Suppressor macrophage treated with lipopolysaccharide for 1 hour (primary cell): ENCODE measurements around the gene GALNT2.

ENCODE experiments used
- DNase-seq, 3 donors: peaks; one replicate each; pipeline ENCODE4 v3.0.0-alpha.2; 2020 to 2022

GALNT2 gene

DNA sequence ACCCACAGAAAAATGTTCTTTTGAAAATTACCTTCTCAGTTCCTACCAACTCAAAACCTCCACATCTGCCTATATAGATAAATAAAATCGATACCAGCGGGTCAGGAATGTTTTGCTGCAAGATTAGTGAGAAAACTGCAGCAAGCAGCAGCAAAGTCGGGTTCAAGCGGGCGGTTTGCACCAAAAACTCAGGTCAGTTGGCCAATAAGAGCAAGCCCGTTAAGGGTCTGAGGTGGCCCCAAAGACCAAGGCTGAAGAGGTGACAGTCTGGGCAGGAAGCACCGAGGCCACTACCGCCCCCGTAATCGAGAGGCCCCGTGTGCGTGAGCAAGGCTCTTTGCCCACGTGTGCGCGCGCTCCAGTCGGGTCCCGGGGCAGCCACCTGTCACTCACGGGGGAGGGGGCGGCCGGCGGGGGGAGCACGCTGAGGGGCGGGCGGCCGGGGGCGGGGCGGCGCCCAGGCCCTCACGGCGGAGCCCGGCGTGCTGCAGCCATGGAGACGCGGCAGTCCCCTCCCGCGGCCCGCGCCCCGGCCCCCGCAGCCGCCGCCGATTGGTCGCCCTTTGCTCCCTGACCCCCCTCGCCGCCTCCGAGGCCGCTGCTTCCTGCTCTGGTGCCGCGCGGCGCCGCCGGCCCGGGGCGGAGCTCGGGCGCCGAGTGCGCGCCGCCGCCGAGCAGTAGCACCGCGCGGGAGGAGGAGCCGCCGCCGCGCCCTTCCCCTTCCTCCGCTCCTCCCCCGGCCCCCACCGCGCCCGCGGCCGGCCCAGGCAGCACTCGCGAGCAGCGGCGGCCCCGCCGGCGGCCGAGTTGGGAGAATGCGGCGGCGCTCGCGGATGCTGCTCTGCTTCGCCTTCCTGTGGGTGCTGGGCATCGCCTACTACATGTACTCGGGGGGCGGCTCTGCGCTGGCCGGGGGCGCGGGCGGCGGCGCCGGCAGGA lies at the start of gene GALNT2:
Gene GALNT2, plus strand, starts transcription at position 773 of the 939 bp plus-strand sequence. Its CDS starts 43 bp downstream, at position 816.
- DNase-seq = peak; percentile 96 to 99 (median 98)

DNA sequence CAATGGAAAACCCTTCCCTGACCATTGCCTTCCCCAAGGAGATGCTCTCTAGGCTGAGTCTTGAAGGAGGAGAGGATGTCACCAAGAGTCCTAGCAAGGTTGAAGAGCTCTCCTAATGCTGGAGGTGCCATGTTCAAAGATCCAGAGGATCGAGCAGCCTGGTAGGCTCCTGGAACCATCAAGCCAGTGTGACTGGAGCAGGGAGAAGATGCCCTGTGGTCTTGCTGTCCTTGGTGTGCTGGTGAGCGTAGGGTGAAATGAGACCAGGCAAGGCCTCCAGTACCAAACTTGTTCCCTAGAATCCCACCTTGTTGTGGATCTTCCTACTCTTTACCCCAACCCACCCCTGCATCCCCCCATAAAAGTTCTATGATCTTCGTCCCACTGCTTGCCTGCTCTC lies 46.6 kb upstream of the GALNT2 start:
- no peak for DNase-seq

DNA sequence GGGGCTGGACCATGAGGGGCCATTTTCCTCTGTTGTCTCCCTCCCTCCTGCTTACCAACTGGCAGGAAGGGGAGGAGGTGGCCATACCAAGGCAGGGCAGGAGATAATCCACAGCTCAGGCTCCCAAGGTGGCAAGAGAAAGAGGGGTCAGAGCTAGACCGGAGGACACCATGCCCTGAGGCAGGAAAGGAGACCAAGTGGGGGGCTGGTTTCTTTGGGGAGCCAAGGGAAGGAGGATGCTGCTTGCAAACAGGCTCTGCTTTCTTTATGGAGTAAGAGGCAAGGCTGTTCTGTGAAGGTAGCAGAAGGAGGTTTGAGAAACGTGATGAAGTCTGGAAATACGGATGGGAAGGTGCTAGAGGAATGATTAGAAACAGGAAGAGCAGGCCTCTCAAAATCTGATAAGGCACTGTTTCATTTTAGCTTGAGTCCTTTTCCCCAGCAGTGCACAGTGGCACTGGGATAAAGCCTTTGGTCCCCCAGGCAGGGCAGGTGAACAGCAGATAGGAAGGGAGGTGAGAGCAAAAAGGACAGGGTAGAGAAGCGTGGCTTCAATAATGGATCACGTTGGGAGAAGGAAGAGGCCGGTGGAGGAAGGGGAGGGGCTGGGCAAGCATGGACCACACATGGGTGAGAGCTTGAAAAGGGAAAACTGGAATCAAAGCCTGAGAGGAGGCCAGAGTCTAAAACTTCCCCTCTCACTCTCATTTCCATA lies 44.2 kb upstream of the GALNT2 start:
- no peak for DNase-seq

DNA sequence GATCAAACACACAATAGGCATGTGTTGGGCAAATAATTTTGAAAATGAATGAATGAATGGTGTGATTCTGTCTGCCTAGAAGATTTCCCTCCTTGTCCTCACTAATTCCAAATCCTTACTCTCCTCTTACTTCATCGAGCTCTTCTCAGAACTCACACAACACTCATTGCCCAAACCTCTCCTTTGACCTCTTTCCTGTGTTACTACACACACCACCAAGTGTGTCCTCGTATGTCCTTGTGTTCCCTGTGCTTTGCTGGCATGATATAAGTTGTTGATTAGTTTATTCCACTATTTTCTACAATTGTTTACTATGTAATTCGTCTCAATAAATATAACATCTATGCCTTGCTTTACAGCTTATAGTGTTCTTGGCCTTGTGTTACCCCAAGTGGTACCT lies 41.4 kb upstream of the GALNT2 start:
- DNase-seq = no peak

DNA sequence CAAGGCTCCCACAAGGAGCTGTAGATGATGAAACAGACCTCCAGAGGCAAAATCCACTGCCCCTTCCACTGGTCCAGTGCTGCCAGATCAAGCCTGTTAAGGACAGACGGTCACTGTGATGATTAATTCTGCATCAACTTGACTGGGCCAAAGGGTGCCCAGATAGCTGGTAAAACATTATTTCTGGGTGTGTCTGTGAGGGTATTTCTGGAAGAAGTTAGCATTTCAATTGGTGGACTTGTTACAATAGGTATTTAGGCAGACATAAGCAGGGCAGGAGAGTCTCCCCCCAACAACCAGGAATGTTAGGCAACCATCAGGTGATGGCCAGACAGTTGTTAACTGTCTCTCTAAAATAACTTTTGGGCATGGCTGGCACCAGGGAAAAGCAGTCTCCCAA lies 40.9 kb upstream of the GALNT2 start:
- no peak for DNase-seq

DNA sequence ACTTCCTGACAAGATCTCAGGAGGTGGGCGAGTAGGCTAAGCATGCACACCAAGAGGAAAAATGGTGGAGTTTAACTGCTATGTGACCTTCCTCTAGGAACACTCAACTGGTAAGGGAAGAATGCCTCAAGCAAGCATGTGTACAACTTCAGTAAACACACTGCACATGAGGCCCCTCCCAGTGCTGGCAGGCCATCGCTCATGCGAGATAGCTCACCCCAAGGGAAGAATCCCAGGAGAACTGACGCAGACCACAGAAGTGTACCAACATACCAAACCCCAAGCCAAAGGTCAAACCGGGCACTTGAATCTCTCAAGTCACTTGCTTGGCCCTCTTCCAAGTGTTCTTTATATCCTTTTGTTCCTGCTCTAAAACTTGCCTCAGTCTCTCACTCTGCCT lies 40.5 kb upstream of the GALNT2 start:
- no peak for DNase-seq

DNA sequence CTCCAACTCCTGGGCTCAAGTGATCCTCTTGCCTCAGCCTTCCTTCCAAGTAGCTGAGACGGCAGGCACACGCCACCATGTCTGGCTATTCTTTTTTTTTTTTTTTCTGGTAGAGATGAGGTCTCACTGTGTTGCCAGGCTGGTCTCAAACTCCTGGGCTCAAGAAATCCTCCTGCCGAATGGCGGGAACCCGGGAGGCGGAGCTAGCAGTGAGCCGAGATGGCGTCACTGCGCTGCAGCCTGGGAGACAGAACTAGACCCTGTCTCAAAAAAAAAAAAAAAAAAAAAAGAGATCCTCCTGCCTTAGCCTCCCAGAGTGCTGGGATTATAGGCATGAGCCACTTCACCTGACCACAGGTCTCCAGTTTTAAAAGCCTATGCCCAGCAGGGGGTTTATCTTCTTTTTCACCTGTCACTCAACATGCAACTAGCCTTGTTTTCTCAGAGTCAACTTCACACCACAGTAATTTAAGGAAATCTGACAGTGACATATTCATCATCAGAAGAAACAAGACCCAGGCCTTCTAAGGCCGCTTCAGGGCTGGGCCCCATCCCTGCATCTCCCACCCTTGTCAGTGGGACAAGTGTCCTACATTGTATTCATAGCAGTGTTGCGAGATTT lies 38.3 kb upstream of the GALNT2 start:
- DNase-seq = no peak

DNA sequence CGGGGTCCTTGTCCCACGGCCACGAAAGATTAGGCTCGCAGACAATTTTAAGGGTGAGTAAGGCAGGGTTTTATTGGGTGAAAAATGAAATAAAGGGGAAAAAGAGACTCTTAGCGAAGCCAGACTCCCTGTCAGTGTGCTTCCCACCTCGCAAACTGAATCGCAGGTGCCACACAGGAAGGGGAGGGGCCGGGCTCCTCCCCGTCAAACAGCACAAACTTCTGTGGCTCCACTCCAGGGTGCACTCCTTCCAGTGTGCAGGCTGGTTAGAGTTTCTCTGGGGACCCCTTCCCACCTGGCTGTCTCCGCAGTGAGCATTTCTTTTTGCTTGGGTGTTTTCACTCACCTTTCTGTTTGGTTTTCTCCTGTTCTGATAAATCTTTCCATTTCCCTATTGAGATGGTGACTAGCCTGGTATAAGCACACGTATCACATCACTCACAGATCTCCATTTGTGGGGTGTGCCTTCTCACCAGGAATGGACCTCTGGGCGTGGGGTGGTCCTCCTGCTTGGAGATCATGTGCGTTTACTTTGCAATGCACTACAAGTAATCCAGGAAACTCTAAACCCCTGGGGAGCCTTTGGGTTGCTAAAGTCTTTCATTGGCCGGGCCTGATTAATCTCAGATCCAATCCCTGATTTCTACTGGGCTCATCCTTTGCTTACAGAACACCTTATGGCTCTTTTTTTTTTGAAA lies 37.6 kb upstream of the GALNT2 start:
- no peak for DNase-seq

DNA sequence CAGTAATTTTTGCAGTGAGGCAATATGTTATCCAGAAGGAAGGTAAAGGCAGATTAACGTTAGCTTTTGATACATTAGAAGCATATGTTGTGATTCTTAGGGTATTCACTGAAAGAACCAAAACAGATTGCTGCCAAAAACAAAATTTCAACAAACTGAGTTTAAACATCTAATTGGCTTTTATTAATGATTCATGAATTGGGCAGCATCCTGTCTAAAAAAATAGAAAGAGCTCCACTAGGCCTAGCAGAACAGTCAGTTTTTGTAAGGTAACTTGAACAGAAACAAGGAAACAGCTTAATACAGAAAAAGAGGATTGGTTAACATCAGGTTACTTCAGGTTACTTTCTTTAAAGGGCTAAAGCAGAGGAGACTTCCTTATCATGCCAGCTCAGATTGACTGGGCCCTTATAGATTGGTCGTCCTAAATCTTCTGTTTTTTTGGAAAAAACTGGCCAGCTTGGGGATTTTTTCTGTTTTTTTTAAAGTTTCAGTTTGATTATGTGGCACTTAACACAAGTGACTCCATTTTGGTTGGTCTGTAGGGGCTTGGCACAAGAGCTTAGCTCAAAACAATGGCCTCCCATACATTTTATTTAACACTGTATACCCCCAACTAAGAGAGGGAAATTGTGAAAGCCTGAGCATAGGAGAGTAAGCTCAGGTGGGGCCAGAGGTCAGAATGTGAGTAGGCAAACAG lies 36.8 kb upstream of the GALNT2 start:
- peak in 2 of 3 donors; percentile 17 to 23 for DNase-seq

DNA sequence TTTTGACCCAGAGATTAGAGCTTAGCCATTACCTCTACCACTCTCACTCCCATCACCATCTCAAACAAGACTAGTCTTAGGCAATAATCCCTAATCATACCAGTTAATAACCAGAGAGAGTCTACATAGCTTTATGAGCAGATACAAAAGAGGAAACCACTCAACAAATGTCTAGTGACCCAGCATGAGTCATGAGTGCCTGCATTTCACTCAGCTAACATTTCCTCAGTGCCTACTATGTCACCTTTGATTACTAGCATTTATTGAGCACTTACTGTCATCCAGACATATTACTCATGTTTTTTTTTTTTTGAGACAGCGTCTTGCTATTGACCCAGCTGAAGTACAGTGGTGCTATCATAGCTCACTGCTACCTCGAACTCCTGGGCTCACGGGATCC lies 35.9 kb upstream of the GALNT2 start:
- DNase-seq = peak; percentile 78 to 95 (median 92)

DNA sequence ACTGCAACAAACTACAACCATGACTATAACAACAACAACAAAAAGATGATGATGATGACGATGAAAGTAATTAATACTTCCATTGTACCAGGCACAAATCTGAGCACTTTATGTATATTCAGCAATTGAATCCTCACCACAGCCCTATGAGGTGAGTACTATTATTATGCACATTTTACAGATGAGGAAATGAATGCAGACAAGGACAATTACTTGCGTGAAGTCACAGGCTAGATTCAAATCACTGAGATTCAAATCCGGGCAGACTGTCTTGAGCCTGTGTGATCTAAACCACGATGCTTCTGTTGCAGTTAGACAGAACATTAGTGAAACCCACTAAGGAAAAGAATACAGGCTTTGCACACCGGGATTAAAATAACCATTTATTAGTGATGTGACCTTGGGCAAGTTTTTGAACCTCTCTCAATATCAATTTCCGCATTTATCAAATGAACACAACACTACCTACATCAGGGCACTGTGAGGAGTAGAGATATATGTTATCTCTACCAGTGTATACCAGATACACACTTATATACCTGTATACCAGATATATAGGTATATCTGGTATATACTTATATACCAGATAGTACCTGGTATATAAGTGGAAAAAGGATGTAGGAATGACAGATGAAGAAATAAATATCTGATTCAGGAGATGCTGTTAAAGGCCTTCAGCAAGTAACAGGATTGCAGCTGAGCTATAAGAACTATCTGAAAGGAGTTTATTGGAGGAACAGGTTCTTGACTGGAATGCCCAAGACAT lies 34.3 kb upstream of the GALNT2 start:
- DNase-seq = no peak

DNA sequence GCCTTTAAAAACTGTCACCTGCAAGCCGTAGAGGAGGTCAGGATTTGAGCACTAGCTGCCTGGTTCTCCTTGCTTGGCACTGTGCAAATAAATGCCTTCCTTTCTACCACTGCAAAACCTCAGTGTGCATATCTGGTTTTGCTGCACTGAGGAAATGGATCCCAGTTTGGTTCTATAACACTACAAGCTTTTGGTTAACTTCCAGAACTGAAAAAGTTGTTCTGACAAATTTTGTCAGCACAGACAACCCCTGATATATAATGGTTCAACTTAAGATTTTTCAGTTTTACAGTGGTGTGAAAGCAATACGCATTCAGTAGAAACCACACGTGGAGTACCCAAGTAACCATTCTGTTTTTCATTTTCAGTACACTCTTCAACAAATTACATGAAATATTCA lies 29.8 kb upstream of the GALNT2 start:
- no peak for DNase-seq

DNA sequence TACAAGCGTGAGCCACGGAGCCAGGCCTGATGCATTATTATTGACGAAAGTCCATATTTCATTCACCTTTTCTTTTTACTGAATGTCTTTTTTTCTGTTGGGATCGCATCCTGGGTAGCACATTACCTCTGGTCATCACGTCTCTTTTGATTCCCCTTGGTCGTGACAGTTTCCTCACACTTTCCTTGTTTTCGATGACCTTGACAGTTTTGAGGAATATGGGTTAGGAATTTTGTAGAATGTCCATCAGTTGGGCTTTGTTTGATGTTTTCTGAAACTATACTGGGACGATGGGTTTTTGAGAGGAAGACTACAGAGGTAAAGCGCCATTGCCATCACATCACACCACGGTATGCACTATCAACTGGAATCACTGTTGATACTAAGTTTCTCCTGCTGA lies 26.6 kb upstream of the GALNT2 start:
- no peak for DNase-seq

DNA sequence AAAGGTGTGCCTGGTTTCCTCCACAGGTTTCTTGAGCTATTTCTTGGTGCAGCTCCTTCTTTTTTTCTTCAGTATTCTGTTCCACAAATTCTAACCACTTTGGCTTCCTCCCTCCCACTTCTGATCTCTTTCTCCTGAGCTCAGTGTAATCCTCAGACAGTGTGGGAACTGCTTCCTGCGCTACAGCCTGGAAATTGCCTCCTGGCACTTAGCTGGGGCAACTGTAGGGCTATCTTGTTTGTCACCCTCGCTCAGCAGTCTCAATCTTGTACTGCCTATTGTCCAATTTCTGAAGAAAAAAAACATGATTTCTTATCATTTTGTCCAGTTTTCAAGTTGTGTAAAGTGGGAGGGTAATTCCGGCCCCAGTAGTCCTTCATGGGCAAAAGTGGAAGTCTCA lies 24.0 kb upstream of the GALNT2 start:
- DNase-seq = peak; percentile 13 to 47 (median 21)

DNA sequence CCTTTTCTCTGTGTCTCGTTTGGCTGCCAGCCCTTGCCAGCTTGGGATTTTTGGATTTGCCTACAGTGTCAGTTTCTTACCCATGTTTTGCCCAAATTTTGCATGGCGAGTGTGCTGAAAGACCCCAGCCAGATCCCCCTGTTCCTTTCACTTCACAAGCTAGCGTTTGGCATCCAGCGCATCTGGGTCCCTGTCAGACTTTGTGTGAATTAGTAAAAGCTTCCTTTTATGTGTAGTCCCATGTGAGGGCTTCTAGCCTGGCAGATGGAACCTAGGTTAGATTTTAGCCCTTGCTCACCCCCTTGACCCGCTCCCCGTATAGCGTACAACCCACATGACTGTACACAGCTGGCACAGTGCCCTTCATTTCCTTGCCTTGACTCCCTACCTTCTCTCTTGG lies 22.3 kb upstream of the GALNT2 start:
- DNase-seq = no peak

DNA sequence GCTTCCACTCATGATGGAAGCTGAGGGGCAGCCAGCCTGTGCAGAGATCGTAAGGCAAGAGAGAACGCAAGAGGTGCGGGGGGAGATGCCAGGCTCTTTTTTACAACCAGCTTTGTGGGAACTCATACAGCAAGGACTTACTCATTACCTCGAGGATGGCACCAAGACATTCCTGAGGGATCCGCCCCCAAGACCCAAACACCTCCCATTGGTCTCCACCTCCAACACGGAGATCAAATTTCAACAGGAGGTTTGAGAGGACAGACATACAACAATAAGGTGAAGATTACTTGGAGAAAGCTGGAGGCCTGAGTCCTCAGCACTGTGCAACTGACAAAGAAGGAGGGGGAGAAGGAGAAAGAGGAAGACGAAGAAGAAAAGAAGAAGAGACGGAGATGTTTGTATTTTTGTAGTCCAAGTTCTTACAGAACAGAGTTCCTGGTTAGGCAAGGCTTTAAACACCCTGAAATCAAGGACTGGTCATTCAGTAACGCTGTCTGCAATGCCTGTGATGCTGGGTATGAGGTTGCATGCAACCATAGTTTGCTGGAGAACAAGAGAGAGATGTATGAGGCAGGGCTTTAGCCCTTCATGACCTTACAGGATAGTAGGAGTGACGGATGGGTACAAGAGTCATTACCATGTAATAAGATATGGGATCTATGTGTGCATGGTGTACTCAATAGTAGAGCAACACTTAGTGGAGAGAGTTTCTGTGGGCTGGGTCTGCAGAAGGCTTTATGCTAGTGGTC lies 19.7 kb upstream of the GALNT2 start:
- DNase-seq = no peak

DNA sequence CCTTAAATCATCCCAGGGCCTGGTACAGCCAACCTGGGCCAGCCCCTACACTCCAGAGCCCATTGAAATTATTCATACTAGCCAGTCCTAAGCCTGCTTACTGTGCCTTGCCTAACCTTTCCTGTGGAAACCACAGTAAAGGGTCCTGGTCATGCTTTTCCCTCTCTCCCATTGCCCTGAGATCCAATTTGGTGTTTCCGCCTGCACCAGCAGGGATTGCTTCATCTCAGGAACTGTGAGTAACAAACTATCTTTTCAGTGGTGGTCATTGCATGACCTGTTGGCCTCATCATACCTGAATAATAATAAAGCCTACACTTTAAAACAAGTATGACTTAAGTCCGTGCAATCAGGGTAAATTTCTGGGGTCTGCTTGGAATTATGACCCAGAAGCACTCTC lies 18.7 kb upstream of the GALNT2 start:
- DNase-seq = no peak

DNA sequence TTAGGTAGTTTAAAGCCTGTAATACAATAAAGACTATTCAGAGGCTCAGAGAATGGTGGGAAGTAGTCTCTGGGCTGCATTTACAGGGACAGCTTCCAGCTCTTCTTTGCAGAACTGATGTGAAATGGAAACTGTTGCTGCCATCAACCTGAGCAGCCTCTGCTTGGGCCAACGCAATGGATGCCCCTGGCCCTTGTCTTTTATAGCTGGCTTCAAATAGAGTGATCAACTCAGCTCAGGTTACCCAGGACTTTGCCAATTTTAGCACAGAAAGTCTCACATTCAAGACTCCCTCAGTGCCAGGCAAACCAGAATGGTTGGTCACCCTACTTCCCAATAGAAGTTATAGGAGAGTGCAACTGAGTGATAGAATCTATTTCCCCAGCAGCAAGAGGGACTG lies 18.1 kb upstream of the GALNT2 start:
- DNase-seq = no peak

DNA sequence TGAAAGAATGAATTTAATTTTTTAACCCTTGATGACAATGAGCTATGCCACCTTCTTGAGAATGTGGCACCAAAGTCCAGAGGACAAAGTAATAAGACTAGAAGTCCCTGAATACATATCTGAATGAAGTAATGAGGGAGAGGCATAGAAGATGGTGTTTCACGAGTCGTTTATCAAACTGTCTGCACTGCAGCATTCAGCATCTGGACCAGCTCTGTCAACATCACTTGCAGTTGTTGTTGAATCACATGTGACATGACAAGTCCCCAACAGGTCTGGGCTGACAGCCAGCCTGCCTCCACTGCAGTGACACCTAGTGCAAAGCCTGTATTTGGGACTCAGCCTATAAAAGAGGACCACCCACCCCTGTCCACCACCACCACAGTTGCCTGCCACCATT lies 17.3 kb upstream of the GALNT2 start:
- DNase-seq = no peak

DNA sequence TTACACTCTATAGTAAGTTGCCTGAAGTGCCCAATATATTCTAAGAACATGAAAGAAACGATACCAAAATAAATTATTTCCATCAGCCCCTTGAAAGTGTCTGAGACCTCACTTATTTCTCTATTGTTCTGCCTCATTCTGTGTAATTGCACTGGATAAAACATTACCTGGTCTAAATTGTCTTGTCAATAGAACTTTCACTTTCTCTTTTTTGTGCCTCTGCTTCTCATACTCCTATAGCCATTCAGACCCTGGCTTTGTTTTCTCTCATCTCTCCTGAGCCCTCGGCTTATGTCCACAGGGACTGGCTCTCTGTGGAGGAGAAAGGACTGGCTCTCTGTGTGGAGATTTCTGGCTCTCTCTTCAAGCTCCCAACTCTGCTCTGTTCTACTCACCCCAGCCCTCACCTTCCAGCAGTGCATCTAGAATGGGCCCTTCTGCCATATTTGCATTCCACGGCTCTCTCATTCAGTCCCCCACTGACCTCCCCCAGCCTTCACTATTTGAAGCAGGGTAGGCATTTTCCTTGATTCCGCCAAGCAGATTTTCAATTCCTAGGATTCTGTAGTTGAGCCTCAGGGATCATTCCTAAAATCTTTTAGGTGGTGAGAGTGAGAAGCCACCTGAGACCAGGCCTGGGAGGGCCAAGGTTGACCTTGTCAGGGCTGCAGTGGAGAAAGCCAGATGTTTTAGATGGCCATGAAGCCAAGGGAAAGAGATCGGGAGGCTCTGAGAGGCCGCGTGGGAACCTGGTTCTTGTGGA lies 15.9 kb upstream of the GALNT2 start:
- no peak for DNase-seq
